Liver (tissue), 9 donors: Measurements from ENCODE around the gene FAM168B. TPM values are rescaled to one million over a fixed set of nuclear protein-coding genes. Genes with fewer than 3 reads are reported as not detected.

Source experiments
- DNase-seq: peaks from one replicate; pipeline ENCODE4 v3.0.0-alpha.2; 2017; ENCODE audit warnings: low spot score
- H3K27ac ChIP-seq, 2 donors: one replicate each; pipeline ENCODE4 v1.7.0; 2013; ENCODE audit warnings: inconsistent platforms in 2 of 2, low read length in 2 of 2, control low read depth in 1 of 2, low read depth in 1 of 2, mild to moderate bottlenecking in 1 of 2
- H3K27me3 ChIP-seq, 4 donors: one replicate each; pipeline versions ENCODE4 v1.6.1 to v1.7.0; 2013; ENCODE audit warnings: low read length in 3 of 4, inconsistent platforms in 1 of 4, mild to moderate bottlenecking in 1 of 4, moderate library complexity in 1 of 4; ENCODE audit not compliant: control insufficient read depth in 4 of 4, insufficient read depth in 4 of 4
- H3K36me3 ChIP-seq, 4 donors: one replicate each; pipeline versions ENCODE4 v1.6.1 to v1.7.0; 2013; ENCODE audit warnings: low read length in 3 of 4, mild to moderate bottlenecking in 3 of 4, low read depth in 1 of 4, moderate library complexity in 1 of 4; ENCODE audit not compliant: control insufficient read depth in 4 of 4, insufficient read depth in 3 of 4
- H3K4me1 ChIP-seq, 4 donors: one replicate each; pipeline versions ENCODE4 v1.6.1 to v1.7.0; 2013; ENCODE audit warnings: low read length in 3 of 4, mild to moderate bottlenecking in 3 of 4, moderate library complexity in 1 of 4; ENCODE audit not compliant: control insufficient read depth in 4 of 4, insufficient read depth in 4 of 4
- H3K4me3 ChIP-seq, 3 donors: one replicate each; pipeline versions ENCODE4 v1.6.1 to v1.7.0; 2013; ENCODE audit warnings: low read length in 3 of 3, control low read depth in 1 of 3, low read depth in 1 of 3, mild to moderate bottlenecking in 1 of 3
- H3K9ac ChIP-seq, 2 donors: one replicate each; pipeline ENCODE4 v1.7.0; 2013; ENCODE audit warnings: low read length in 2 of 2, mild to moderate bottlenecking in 2 of 2, moderate library complexity in 2 of 2, control low read depth in 1 of 2, low read depth in 1 of 2
- H3K9me3 ChIP-seq, 4 donors: one replicate each; pipeline versions ENCODE4 v1.6.1 to v1.7.0; 2013; ENCODE audit warnings: low read length in 3 of 4; ENCODE audit not compliant: control insufficient read depth in 4 of 4
- EGR1 ChIP-seq, 2 donors: IDR thresholded peaks; 2 replicates each; pipeline ENCODE4 v1.6.1; 2016 to 2018; ENCODE audit warnings: antibody characterized with exemption in 2 of 2, low read depth in 2 of 2
- FOXA1 ChIP-seq: IDR thresholded peaks from 2 replicates; pipeline ENCODE4 v1.6.1; 2016; ENCODE audit warnings: antibody characterized with exemption
- FOXA2 ChIP-seq: IDR thresholded peaks from 2 replicates; pipeline ENCODE4 v1.6.1; 2016; ENCODE audit warnings: antibody characterized with exemption
- HNF4A ChIP-seq, 2 donors: conservative IDR thresholded peaks; 2 replicates each; pipeline ENCODE4 v1.6.1; 2016; ENCODE audit warnings: antibody characterized with exemption in 2 of 2, mild to moderate bottlenecking in 2 of 2
- HNF4G ChIP-seq: IDR thresholded peaks from 2 replicates; pipeline ENCODE4 v1.6.1; 2016; ENCODE audit warnings: antibody characterized with exemption
- NR2F2 ChIP-seq: IDR thresholded peaks from 2 replicates; pipeline ENCODE4 v1.6.1; 2016; ENCODE audit warnings: antibody characterized with exemption
- RAD21 ChIP-seq, 2 donors: IDR thresholded peaks; 2 replicates each; pipeline ENCODE4 v1.6.1; 2016; ENCODE audit warnings: antibody characterized with exemption in 2 of 2, mild to moderate bottlenecking in 2 of 2
- RXRA ChIP-seq, 2 donors: IDR thresholded peaks; 2 replicates each; pipeline ENCODE4 v1.6.1; 2017 to 2018; ENCODE audit warnings: antibody characterized with exemption in 2 of 2, mild to moderate bottlenecking in 1 of 2
- SP1 ChIP-seq: IDR thresholded peaks from 2 replicates; pipeline ENCODE4 v1.6.1; 2018; ENCODE audit warnings: antibody characterized with exemption, mild to moderate bottlenecking
- TAF1 ChIP-seq: conservative IDR thresholded peaks from 2 replicates; pipeline ENCODE4 v1.6.1; 2016; ENCODE audit warnings: antibody characterized with exemption, mild to moderate bottlenecking
- YY1 ChIP-seq: IDR thresholded peaks from 2 replicates; pipeline ENCODE4 v1.6.1; 2016; ENCODE audit warnings: antibody characterized with exemption, mild to moderate bottlenecking
- WGBS: extraction: QIAGEN DNeasy Blood & Tissue Kit; methylation state at CpG from one replicate; pipeline ENCODE4 v1.1.7; 2013; 5-methylcytosine and 5-hydroxymethylcytosine counted together
- polyA plus RNA-seq, 2 donors: library from polyadenylated mRNA; stranded (reverse) in 1 of 2; unstranded in 1 of 2; fragments of 200-250 nt in 1 of 2; fragments of >200 nt in 1 of 2; fragmentation: Nextera tagmentation in 1 of 2; extraction: Ambion mirVana in 1 of 2; gene quantifications; one replicate each; pipeline versions ENCODE4 v1.2.1 to v1.2.3, GENCODE V29; 2013 to 2015
- total RNA-seq, 2 donors: library from RNA; depleted of rRNA; stranded (reverse); fragments of >200 nt; gene quantifications; one replicate each; pipeline ENCODE4 v1.2.3, GENCODE V29; 2014
- TF ChIP-seq, protein P1 (sequence below): IDR thresholded peaks from 2 replicates; pipeline ENCODE4 v1.6.1; 2016; ENCODE audit warnings: antibody characterized with exemption, mild to moderate bottlenecking
- TF ChIP-seq, protein P2 (sequence below): IDR thresholded peaks from 2 replicates; pipeline ENCODE4 v1.6.1; 2016; ENCODE audit warnings: antibody characterized with exemption
- TF ChIP-seq, protein P3 (sequence below): IDR thresholded peaks from 2 replicates; pipeline ENCODE4 v1.6.1; 2016; ENCODE audit warnings: antibody characterized with exemption
- TF ChIP-seq, protein P4 (sequence below): IDR thresholded peaks from 2 replicates; pipeline ENCODE4 v1.6.1; 2016; ENCODE audit warnings: antibody characterized with exemption
- TF ChIP-seq, protein P5 (sequence below): fragments of 150-350 bp; IDR thresholded peaks from 2 replicates; pipeline ENCODE4 v1.5.1; 2017; ENCODE audit warnings: improper control_type of control experiment, low read depth, low read length; ENCODE audit not compliant: missing input control
- donor health status: healthy.
- donor health status: healthy.
- donor health status: healthy.
- donor health status: healthy.
- donor health status: healthy.

Gene FAM168B
- total and polyA plus RNA-seq, 4 donors, result 13.9 to 62.3 (median 30.8) TPM

DNA sequence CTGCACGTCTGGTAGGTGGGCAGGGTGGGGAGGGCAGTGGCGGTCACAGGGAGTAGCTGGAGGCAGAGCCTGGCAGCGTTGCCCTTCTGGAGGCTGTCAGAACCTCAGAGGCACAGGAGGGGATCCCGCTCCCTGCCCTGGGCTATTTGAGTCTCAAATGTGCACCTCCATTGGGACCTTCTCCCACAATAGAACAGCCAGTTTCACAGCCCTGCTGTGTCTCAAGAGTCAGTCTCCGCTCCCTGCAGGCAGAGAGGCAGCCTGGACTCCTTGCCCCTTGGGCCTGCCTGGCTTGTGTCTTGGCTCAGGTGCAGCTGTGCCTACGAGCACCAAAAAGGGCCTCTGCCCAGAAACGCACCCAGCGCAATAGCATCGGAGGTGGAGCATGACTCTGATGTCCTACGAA is 57.4 kb downstream of the FAM168B start (continued):
- TF ChIP-seq, protein P1, sequence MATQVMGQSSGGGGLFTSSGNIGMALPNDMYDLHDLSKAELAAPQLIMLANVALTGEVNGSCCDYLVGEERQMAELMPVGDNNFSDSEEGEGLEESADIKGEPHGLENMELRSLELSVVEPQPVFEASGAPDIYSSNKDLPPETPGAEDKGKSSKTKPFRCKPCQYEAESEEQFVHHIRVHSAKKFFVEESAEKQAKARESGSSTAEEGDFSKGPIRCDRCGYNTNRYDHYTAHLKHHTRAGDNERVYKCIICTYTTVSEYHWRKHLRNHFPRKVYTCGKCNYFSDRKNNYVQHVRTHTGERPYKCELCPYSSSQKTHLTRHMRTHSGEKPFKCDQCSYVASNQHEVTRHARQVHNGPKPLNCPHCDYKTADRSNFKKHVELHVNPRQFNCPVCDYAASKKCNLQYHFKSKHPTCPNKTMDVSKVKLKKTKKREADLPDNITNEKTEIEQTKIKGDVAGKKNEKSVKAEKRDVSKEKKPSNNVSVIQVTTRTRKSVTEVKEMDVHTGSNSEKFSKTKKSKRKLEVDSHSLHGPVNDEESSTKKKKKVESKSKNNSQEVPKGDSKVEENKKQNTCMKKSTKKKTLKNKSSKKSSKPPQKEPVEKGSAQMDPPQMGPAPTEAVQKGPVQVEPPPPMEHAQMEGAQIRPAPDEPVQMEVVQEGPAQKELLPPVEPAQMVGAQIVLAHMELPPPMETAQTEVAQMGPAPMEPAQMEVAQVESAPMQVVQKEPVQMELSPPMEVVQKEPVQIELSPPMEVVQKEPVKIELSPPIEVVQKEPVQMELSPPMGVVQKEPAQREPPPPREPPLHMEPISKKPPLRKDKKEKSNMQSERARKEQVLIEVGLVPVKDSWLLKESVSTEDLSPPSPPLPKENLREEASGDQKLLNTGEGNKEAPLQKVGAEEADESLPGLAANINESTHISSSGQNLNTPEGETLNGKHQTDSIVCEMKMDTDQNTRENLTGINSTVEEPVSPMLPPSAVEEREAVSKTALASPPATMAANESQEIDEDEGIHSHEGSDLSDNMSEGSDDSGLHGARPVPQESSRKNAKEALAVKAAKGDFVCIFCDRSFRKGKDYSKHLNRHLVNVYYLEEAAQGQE, result no peak
- TF ChIP-seq RAD21 (IDR thresholded peaks at IDR 0.05), result no peak
- TF ChIP-seq FOXA2, result no peak
- no peak for TF ChIP-seq TAF1
- TF ChIP-seq, protein P2, sequence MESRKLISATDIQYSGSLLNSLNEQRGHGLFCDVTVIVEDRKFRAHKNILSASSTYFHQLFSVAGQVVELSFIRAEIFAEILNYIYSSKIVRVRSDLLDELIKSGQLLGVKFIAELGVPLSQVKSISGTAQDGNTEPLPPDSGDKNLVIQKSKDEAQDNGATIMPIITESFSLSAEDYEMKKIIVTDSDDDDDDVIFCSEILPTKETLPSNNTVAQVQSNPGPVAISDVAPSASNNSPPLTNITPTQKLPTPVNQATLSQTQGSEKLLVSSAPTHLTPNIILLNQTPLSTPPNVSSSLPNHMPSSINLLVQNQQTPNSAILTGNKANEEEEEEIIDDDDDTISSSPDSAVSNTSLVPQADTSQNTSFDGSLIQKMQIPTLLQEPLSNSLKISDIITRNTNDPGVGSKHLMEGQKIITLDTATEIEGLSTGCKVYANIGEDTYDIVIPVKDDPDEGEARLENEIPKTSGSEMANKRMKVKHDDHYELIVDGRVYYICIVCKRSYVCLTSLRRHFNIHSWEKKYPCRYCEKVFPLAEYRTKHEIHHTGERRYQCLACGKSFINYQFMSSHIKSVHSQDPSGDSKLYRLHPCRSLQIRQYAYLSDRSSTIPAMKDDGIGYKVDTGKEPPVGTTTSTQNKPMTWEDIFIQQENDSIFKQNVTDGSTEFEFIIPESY, result no peak

DNA sequence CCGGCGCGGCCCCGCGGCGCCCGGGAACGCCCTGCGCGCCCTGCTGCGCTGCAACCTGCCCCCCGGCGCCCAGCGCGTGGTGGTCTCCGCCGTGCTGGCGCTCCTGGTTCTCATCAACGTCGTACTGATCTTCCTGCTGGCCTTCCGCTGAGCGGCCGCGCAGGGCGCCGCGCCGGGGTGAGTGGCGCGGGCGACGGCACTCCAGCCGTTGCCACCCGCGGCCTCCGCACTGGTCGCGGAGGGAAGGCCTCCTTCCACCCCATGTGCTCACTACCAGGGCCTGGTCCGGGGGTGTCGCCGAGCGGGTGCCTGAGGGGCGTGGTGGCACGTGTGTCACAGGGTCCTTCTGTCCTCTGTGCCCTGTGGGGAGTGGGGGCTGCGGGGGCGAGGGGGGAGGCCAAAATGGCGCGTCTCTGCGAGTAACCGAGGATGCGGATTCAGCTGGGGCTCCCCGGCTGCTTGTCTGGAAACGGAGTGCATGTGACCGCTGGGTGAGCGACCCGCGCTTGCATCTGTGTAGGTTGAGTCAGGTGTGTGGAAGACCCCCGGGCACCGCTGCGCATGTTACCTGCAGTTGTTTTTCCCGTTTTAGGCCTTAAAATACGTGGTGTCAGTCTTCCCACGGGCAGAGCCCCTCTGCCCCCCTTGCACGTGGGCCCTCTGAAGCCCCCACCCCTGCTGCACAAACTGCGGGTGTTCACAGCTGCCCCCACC is 58.0 kb downstream of the FAM168B start:
- peak; percentile 32 for DNase-seq
- Histone ChIP-seq H3K27me3 (peaks cover 0 to 15% (median under 1%) of the 10 kb centered on the region in 4 donors), H3K9ac (no peak overlapping the region), H3K36me3 (no peaks in the 10 kb centered on the region), H3K4me1 (peaks cover 3 to 5% (median 5%) of the 10 kb centered on the region in 4 donors), H3K9me3 (no peaks in the 10 kb centered on the region), H3K4me3 (peak overlapping the region in 1 of 3 donors; percentile 46), H3K27ac (no peak overlapping the region)
- TF ChIP-seq EGR1 (IDR thresholded peaks at IDR 0.05; ENCODE audit: low read depth in 2 of 2) (no peak), FOXA1 (no peak), SP1 (no peak), NR2F2 (no peak), YY1 (no peak), HNF4G (no peak), HNF4A (conservative IDR thresholded peaks at IDR 0.05) (no peak)
- TF ChIP-seq, protein P3, sequence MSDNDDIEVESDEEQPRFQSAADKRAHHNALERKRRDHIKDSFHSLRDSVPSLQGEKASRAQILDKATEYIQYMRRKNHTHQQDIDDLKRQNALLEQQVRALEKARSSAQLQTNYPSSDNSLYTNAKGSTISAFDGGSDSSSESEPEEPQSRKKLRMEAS, result no peak
- WGBS, result 12% methylated on average over 65 of the region's 65 CpGs

DNA sequence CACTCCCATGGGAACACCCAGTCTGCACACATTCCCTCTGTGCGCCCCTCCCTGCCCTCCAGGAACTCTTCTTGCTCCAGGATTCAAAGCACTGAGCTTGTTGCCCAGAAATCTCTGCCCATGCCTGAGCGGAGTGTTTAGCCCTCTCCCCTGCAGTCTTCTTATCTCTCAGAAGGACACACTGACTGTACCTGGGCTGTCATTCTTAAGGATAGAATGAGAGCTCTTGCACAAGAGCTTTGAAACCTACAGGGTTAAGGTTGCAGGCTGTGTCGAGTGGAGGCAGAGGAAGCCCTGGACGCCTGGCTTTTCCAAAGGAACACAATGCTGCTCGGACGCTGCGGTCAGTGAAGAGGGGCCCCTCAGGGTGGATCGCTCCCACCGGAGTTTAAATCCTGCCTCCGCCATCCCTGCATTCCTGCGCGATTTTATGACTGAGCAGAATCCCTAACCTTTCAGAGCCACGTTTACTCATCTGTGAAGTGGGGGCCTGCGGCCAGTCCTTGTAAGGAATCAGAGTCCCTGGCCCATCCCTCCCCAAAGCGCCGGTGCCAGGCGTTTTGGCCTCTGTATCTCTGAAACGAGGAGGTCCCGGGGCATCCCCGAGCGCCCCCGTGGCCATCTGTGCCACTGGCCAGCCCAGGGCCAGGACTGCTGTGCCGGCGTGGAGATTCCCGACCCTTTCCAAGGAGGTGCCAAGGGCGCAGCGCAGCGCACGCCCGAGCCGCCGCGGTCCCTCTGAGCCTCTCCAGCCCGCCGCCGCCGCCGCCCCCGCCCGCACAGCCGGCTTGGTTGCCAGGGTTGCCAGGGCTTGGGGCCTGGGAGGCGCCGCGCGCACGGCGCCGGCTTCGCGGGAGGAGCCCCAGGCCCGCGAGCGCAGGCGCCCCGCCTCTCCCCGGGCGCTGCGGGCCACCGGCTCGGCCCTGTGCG is 58.9 kb downstream of the FAM168B start:
- Histone ChIP-seq H3K9ac (no peak overlapping the region), H3K27ac (no peak overlapping the region), H3K9me3 (no peaks in the 10 kb centered on the region), H3K4me3 (peak overlapping the region in 1 of 3 donors; percentile 46), H3K4me1 (peaks cover 3 to 5% (median 5%) of the 10 kb centered on the region in 4 donors), H3K27me3 (peaks cover 0 to 15% (median under 1%) of the 10 kb centered on the region in 4 donors), H3K36me3 (no peaks in the 10 kb centered on the region)
- TF ChIP-seq NR2F2 (no peak), RXRA (IDR thresholded peaks at IDR 0.05) (no peak), SP1 (no peak)
- TF ChIP-seq, protein P4, sequence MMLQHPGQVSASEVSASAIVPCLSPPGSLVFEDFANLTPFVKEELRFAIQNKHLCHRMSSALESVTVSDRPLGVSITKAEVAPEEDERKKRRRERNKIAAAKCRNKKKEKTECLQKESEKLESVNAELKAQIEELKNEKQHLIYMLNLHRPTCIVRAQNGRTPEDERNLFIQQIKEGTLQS, result no peak
- TF ChIP-seq, protein P5, sequence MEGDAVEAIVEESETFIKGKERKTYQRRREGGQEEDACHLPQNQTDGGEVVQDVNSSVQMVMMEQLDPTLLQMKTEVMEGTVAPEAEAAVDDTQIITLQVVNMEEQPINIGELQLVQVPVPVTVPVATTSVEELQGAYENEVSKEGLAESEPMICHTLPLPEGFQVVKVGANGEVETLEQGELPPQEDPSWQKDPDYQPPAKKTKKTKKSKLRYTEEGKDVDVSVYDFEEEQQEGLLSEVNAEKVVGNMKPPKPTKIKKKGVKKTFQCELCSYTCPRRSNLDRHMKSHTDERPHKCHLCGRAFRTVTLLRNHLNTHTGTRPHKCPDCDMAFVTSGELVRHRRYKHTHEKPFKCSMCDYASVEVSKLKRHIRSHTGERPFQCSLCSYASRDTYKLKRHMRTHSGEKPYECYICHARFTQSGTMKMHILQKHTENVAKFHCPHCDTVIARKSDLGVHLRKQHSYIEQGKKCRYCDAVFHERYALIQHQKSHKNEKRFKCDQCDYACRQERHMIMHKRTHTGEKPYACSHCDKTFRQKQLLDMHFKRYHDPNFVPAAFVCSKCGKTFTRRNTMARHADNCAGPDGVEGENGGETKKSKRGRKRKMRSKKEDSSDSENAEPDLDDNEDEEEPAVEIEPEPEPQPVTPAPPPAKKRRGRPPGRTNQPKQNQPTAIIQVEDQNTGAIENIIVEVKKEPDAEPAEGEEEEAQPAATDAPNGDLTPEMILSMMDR, result no peak
- TF ChIP-seq, protein P2, result no peak
- peak; percentile 30 for DNase-seq
- 6% methylated on average over 61 of the region's 61 CpGs for WGBS
